Osteoblast (primary cell): ENCODE data around the gene SH2D3C. TPM values are rescaled to one million over a fixed set of nuclear protein-coding genes. Genes with fewer than 3 reads are reported as not detected.

Source experiments
- DNase-seq: peaks from one replicate; pipeline ENCODE4 v3.0.0; 2011; ENCODE audit warnings: low spot score, mixed read lengths; ENCODE audit not compliant: insufficient read length; ENCODE audit errors: missing footprints
- H2AFZ ChIP-seq: 2 replicates; pipeline ENCODE4 v1.6.0; 2011; ENCODE audit warnings: mild to moderate bottlenecking, low read length
- H3K27ac ChIP-seq: 2 replicates; pipeline ENCODE4 v1.5.1; 2011; ENCODE audit warnings: mild to moderate bottlenecking, low read depth, low read length, moderate library complexity
- H3K27me3 ChIP-seq: 2 replicates; pipeline ENCODE4 v1.6.0; 2012; ENCODE audit warnings: mild to moderate bottlenecking, control low read depth, inconsistent platforms, low read length, moderate library complexity; ENCODE audit not compliant: insufficient read depth
- H3K36me3 ChIP-seq: 2 replicates; pipeline ENCODE4 v1.5.1; 2011; ENCODE audit warnings: mild to moderate bottlenecking, low read length, control low read depth, moderate library complexity; ENCODE audit not compliant: insufficient read depth
- H3K4me1 ChIP-seq: 2 replicates; pipeline ENCODE4 v1.5.1; 2011; ENCODE audit warnings: mild to moderate bottlenecking, low read length, control low read depth, moderate library complexity; ENCODE audit not compliant: insufficient read depth
- H3K4me2 ChIP-seq: 2 replicates; pipeline ENCODE4 v1.6.0; 2011; ENCODE audit warnings: mild to moderate bottlenecking, low read length; ENCODE audit not compliant: insufficient read depth
- H3K4me3 ChIP-seq: fragments of 200-600 bp; sonication (generic); 3 replicates; pipeline ENCODE4 v1.5.1; 2012; ENCODE audit warnings: mild to moderate bottlenecking, low read length, inconsistent platforms; ENCODE audit not compliant: insufficient read depth
- H3K79me2 ChIP-seq: 2 replicates; pipeline ENCODE4 v1.6.0; 2012; ENCODE audit warnings: mild to moderate bottlenecking, low read length, control low read depth, inconsistent platforms; ENCODE audit not compliant: insufficient read depth
- H3K9me3 ChIP-seq: 2 replicates; pipeline ENCODE4 v1.5.1; 2011; ENCODE audit warnings: low read depth, low read length, control low read depth
- H4K20me1 ChIP-seq: 2 replicates; pipeline ENCODE4 v1.6.0; 2012; ENCODE audit warnings: mild to moderate bottlenecking, low read length, control low read depth; ENCODE audit not compliant: insufficient read depth
- CTCF ChIP-seq: IDR thresholded peaks from 2 replicates; pipeline ENCODE4 v1.5.1; 2011; ENCODE audit warnings: mild to moderate bottlenecking, low read depth, low read length, moderate library complexity; ENCODE audit errors: extremely low read depth
- total RNA-seq: library from RNA; depleted of rRNA; stranded (reverse); fragments of >200 nt; gene quantifications from 2 replicates; pipeline ENCODE4 v1.2.3, GENCODE V29; 2012

Gene SH2D3C
- total RNA-seq, 1 donor = 0.36 TPM

GRCh38 chr9:127793093-127793708 is 14.7 kb upstream of the SH2D3C start:
- Histone ChIP-seq H3K27ac (peak overlapping the region; percentile 10), H3K27me3 (no peaks in the 10 kb centered on the region), H3K79me2 (peaks cover 28% of the 10 kb centered on the region), H4K20me1 (peaks cover 37% of the 10 kb centered on the region), H2AFZ (no peak overlapping the region), H3K4me1 (peaks cover 16% of the 10 kb centered on the region), H3K9me3 (no peaks in the 10 kb centered on the region), H3K4me3 (no peak overlapping the region), H3K36me3 (peaks cover 45% of the 10 kb centered on the region), H3K4me2 (no peak overlapping the region)
- DNase-seq = no peak
- no peak for TF ChIP-seq CTCF

- peaks cover 35% of the 10 kb centered on the region for H3K79me2 ChIP-seq
- DNase-seq = no peak
- H3K27ac ChIP-seq = peak overlapping the region; percentile 10
- peaks cover 52% of the 10 kb centered on the region for H3K36me3 ChIP-seq
- H3K27me3 ChIP-seq = no peaks in the 10 kb centered on the region
- H3K4me1 ChIP-seq = peaks cover 17% of the 10 kb centered on the region
- H3K4me3 ChIP-seq = no peak overlapping the region
- no peaks in the 10 kb centered on the region for H3K9me3 ChIP-seq
- H2AFZ ChIP-seq = no peak overlapping the region
- no peak overlapping the region for H3K4me2 ChIP-seq
- H4K20me1 ChIP-seq = peaks cover 43% of the 10 kb centered on the region
- TF ChIP-seq CTCF = no peak
Observed at GRCh38 chr9:127792417-127793031, 14.1 kb upstream of the SH2D3C start.

- no peak overlapping the region for H3K27ac ChIP-seq
- peaks cover 58% of the 10 kb centered on the region for H4K20me1 ChIP-seq
- H2AFZ ChIP-seq = no peak overlapping the region
- peaks cover 49% of the 10 kb centered on the region for H3K79me2 ChIP-seq
- H3K36me3 ChIP-seq = peaks cover 56% of the 10 kb centered on the region
- DNase-seq = peak; percentile 55
- no peaks in the 10 kb centered on the region for H3K27me3 ChIP-seq
- no peak overlapping the region for H3K4me2 ChIP-seq
- no peaks in the 10 kb centered on the region for H3K9me3 ChIP-seq
- H3K4me3 ChIP-seq = no peak overlapping the region
- TF ChIP-seq CTCF = no peak
- H3K4me1 ChIP-seq = peaks cover 14% of the 10 kb centered on the region
Observed at GRCh38 chr9:127791085-127791484, 12.6 kb upstream of the SH2D3C start.

GRCh38 chr9:127790094-127790855 is 11.8 kb upstream of the SH2D3C start:
- peak; percentile 78 for DNase-seq
- H3K4me2 ChIP-seq = no peak overlapping the region
- H3K79me2 ChIP-seq = peaks cover 52% of the 10 kb centered on the region
- no peak for TF ChIP-seq CTCF
- H3K36me3 ChIP-seq = peaks cover 56% of the 10 kb centered on the region
- H3K4me3 ChIP-seq = no peak overlapping the region
- no peak overlapping the region for H2AFZ ChIP-seq
- no peaks in the 10 kb centered on the region for H3K9me3 ChIP-seq
- no peaks in the 10 kb centered on the region for H3K27me3 ChIP-seq
- H4K20me1 ChIP-seq = peaks cover 59% of the 10 kb centered on the region
- no peak overlapping the region for H3K27ac ChIP-seq
- peaks cover 9% of the 10 kb centered on the region for H3K4me1 ChIP-seq
